ENCODE data around the gene MIA2. TPM values are rescaled to one million over a fixed set of nuclear protein-coding genes. Genes with fewer than 3 reads are reported as not detected.
"Not testable (repeated sequence)": the region's sequence is repeated elsewhere in the genome, so short reads cannot be mapped to it uniquely, and the experiment has no call there.

MIA2 gene
- total and polyA plus RNA-seq, 3 donors from 2014 or later = 25.2 to 40.8 (median 32.3) TPM

- TF ChIP-seq POLR2A (IDR thresholded peaks at IDR 0.05) = no peak
- TF ChIP-seq CTCF (IDR thresholded peaks at IDR 0.05) = no peak
- Histone ChIP-seq H3K27me3 (no peaks in the 10 kb centered on the region), H3K4me1 (no peaks in the 10 kb centered on the region), H3K4me3 (no peak overlapping the region), H3K9me3 (no peaks in the 10 kb centered on the region), H3K36me3 (ENCODE audit: low read depth, missing control alignments) (no peaks in the 10 kb centered on the region), H3K27ac (no peak overlapping the region)
- WGBS, 2 donors = 85 to 86% methylated on average over 4 of the region's 4 CpGs
- no peak for DNase-seq
- intact Hi-C loops (cut with DNase I; ENCODE audit: low total_unique reads) = no loop called here
Measured at GRCh38 chr14:39186941-39187525, 46.7 kb upstream of the MIA2 start.

DNA sequence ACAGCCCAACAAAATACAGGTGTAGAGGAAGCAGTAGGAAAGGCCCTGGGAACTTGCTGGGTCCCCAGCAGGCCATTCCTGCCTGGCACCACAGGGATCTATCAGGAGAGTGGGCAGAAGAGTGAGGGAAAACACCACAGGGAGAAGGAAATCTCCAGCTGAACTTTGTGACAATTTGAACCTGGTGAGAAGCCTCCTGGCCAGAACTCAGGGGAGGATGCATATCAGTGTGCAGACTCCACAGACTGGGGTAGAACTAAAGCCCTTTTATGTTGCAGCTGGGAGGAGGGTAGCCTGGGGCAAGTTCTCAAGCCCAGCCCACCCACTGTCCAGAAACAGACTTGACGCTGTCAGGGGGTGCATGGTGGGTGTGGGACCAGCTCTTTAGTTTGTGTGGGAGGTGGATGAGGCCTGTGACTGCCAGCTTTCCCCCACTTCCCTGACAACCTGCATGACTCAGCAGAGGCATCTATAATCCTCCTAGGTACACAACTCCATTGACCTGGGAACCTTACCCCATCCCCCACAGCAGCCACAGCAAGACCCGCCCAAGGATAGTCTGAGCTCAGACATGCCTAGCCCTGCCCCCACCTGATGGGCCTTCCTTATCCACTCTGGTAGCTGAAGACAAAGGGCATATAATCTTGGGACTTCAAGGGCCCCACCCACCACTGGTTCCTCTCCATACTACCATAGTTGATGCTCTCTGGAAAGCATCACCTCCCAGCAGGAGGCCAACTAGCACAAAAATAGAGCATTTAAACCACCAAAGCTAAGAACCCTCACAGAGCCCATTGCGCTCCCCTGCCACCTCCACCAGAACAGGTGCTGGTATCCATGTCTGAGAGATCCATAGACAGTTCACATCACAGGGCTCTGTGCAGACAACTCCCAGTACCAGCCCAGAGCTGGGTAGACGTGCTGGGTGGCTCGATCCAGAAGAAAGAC is 29.8 kb upstream of the MIA2 start:
- intact Hi-C loops (cut with DNase I; ENCODE audit: low total_unique reads) = no loop called here
- 87% methylated on average over 3 to 5 of the region's 5 CpGs for WGBS, 2 donors

GRCh38 chr14:39207430-39207829 is 26.3 kb upstream of the MIA2 start:
- H3K4me3 ChIP-seq; intact Hi-C loops (cut with DNase I; ENCODE audit: low total_unique reads); H3K27ac ChIP-seq; H3K9me3 ChIP-seq; H3K4me1 ChIP-seq; H3K36me3 ChIP-seq (ENCODE audit: low read depth, missing control alignments); DNase-seq; H3K27me3 ChIP-seq: not testable (repeated sequence)
- WGBS, 2 donors = 86 to 98% methylated on average over 2 of the region's 2 CpGs

More for the DNA sequence above, 29.8 kb upstream of the MIA2 start:
- Histone ChIP-seq H3K4me1 (no peaks in the 10 kb centered on the region), H3K4me3 (no peak overlapping the region), H3K36me3 (ENCODE audit: low read depth, missing control alignments) (no peaks in the 10 kb centered on the region), H3K27me3 (no peaks in the 10 kb centered on the region), H3K27ac (no peak overlapping the region), H3K9me3 (no peaks in the 10 kb centered on the region)
- TF ChIP-seq CTCF (IDR thresholded peaks at IDR 0.05) (no peak), POLR2A (IDR thresholded peaks at IDR 0.05) (no peak)
- DNase-seq = no peak

DNA sequence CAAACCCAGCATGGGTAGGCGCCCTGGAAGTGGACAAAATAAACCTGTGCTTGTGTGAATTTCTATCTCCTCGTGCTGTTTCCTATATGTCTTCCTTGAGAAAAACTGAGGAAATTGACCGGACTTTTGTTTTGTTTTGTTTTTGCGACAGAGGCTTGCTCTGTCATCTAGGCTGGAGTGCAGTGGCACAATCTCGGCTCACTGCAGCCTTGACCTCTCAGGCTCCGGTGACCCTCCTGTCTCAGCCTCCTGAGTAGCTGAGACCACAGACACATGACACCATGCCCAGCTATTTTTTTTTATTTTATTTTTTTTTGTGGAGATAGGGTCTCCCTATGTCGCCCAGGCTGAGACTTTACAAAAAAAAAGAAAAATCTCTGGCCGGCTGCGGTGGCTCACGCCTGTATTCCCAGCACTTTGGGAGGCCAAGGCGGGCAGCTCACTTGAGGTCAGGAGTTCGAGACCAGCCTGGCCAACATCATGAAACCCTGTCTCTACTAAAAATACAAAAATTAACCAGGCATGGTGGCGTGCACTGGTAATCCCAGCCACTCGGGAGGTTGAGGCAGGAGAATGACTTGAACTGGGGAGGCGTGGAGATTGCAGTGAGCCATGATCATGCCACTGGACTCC is 22.5 kb upstream of the MIA2 start:
- no peaks in the 10 kb centered on the region for H3K4me1 ChIP-seq
- DNase-seq = no peak
- no peaks in the 10 kb centered on the region for H3K9me3 ChIP-seq
- TF ChIP-seq POLR2A (IDR thresholded peaks at IDR 0.05) (no peak), CTCF (IDR thresholded peaks at IDR 0.05) (no peak)
- H3K27ac ChIP-seq = no peak overlapping the region
- H3K4me3 ChIP-seq = no peak overlapping the region
- no peaks in the 10 kb centered on the region for H3K27me3 ChIP-seq
- no peaks in the 10 kb centered on the region for H3K36me3 ChIP-seq (ENCODE audit: low read depth, missing control alignments)
- intact Hi-C loops (cut with DNase I; ENCODE audit: low total_unique reads) = no loop called here
- 88 to 93% methylated on average over 15 of the region's 15 CpGs for WGBS, 2 donors

- Histone ChIP-seq H3K4me1 (no peaks in the 10 kb centered on the region), H3K4me3 (no peak overlapping the region), H3K36me3 (ENCODE audit: low read depth, missing control alignments) (no peaks in the 10 kb centered on the region), H3K9me3 (no peaks in the 10 kb centered on the region), H3K27ac (no peak overlapping the region), H3K27me3 (no peaks in the 10 kb centered on the region)
- no peak for TF ChIP-seq CTCF (IDR thresholded peaks at IDR 0.05)
- no peak for TF ChIP-seq POLR2A (IDR thresholded peaks at IDR 0.05)
- WGBS, 2 donors = 83 to 84% methylated on average over 3 of the region's 3 CpGs
- DNase-seq = no peak
- intact Hi-C loops (cut with DNase I; ENCODE audit: low total_unique reads) = no loop called here
Measured at GRCh38 chr14:39212034-39212433, 21.7 kb upstream of the MIA2 start.
